HFFc6 (cell line): ENCODE results near the gene CSE1L. TPM values are rescaled to one million over a fixed set of nuclear protein-coding genes. Genes with fewer than 3 reads are reported as not detected.

Source experiments
- DNase-seq: peaks from one replicate; pipeline ENCODE4 v3.0.0-alpha.2; 2018
- H3K27ac Mint-ChIP-seq: 2 replicates; pipeline ENCODE4 v1.8.0; 2020; ENCODE audit warnings: mild to moderate bottlenecking, mixed read lengths
- H3K27me3 Mint-ChIP-seq: 2 replicates; pipeline ENCODE4 v1.8.0; 2021; ENCODE audit warnings: mild to moderate bottlenecking, moderate library complexity, mixed read lengths; ENCODE audit not compliant: insufficient read depth
- H3K36me3 Mint-ChIP-seq: 2 replicates; pipeline ENCODE4 v1.8.0; 2021; ENCODE audit warnings: low read depth, mixed read lengths
- H3K4me1 Mint-ChIP-seq: 2 replicates; pipeline ENCODE4 v1.8.0; 2020; ENCODE audit warnings: low read depth, mixed read lengths
- H3K4me3 Mint-ChIP-seq: 2 replicates; pipeline ENCODE4 v1.8.0; 2020; ENCODE audit warnings: mild to moderate bottlenecking, moderate library complexity, mixed read lengths
- H3K9me3 Mint-ChIP-seq: 2 replicates; pipeline ENCODE4 v1.8.0; 2020; ENCODE audit warnings: mild to moderate bottlenecking, mixed read lengths
- CTCF ChIP-seq: fragments of 200-600 bp; sonication (generic); IDR thresholded peaks from 2 replicates; pipeline ENCODE4 v1.5.0; 2021; ENCODE audit warnings: antibody characterized with exemption, mild to moderate bottlenecking
- total RNA-seq, 6 experiments: library from RNA; stranded (reverse); fragmentation: NEBNext Ultra II Directional; extraction: Animal tissue kit (Norgen Biotek cat#: 25700); gene quantifications; 2 replicates in 1 of 6; 3 replicates in 5 of 6; pipeline ENCODE4 v1.2.3, GENCODE V29; 2021

CSE1L gene
- total RNA-seq, 6 experiments from 2014 or later, result 77.7 to 118 (median 106) TPM

GRCh38 chr20:49032455-49032854 is 13.7 kb upstream of the CSE1L start:
- Mint-ChIP-seq H3K4me1 (peaks cover 8% of the 10 kb centered on the region; the same call in 1 of the 2 replicates), H3K9me3 (no peaks in the 10 kb centered on the region), H3K36me3 (peaks cover 25% of the 10 kb centered on the region), H3K27me3 (no peaks in the 10 kb centered on the region), H3K4me3 (no peak overlapping the region), H3K27ac (no peak overlapping the region)
- TF ChIP-seq CTCF, result no peak
- DNase-seq, result no peak

GRCh38 chr20:49034070-49034732 is 11.9 kb upstream of the CSE1L start:
- peaks cover 1% of the 10 kb centered on the region; the same call in 1 of the 2 replicates for H3K4me1 Mint-ChIP-seq
- TF ChIP-seq CTCF, result no peak
- no peak overlapping the region for H3K4me3 Mint-ChIP-seq

GRCh38 chr20:49037962-49038387 is 8.1 kb upstream of the CSE1L start:
- DNase-seq, result no peak
- Mint-ChIP-seq H3K36me3 (peaks cover 13% of the 10 kb centered on the region), H3K4me1 (no peaks in the 10 kb centered on the region), H3K4me3 (no peak overlapping the region), H3K27ac (no peak overlapping the region), H3K27me3 (no peaks in the 10 kb centered on the region), H3K9me3 (no peaks in the 10 kb centered on the region)
- TF ChIP-seq CTCF, result no peak

More at GRCh38 chr20:49034070-49034732, 11.9 kb upstream of the CSE1L start:
- Mint-ChIP-seq H3K36me3 (peaks cover 17% of the 10 kb centered on the region), H3K27ac (no peak overlapping the region), H3K27me3 (no peaks in the 10 kb centered on the region), H3K9me3 (no peaks in the 10 kb centered on the region)
- no peak for DNase-seq

- no peak overlapping the region for H3K4me3 Mint-ChIP-seq
- no peak for DNase-seq
- peaks cover 5% of the 10 kb centered on the region; the same call in 1 of the 2 replicates for H3K36me3 Mint-ChIP-seq
- no peak overlapping the region for H3K27ac Mint-ChIP-seq
- H3K9me3 Mint-ChIP-seq, result no peaks in the 10 kb centered on the region
- no peaks in the 10 kb centered on the region for H3K27me3 Mint-ChIP-seq
- no peak for TF ChIP-seq CTCF
- no peaks in the 10 kb centered on the region for H3K4me1 Mint-ChIP-seq
Measured at GRCh38 chr20:49039854-49040253, 6.3 kb upstream of the CSE1L start.

- no peak for TF ChIP-seq CTCF
- no peak for DNase-seq
- no peaks in the 10 kb centered on the region for H3K27me3 Mint-ChIP-seq
- peaks cover 21% of the 10 kb centered on the region for H3K4me1 Mint-ChIP-seq
- H3K4me3 Mint-ChIP-seq, result no peak overlapping the region
- no peak overlapping the region for H3K27ac Mint-ChIP-seq
- H3K36me3 Mint-ChIP-seq, result peaks cover 8% of the 10 kb centered on the region
- no peaks in the 10 kb centered on the region for H3K9me3 Mint-ChIP-seq
Measured at GRCh38 chr20:49043000-49043399, 3.1 kb upstream of the CSE1L start.
